WTC11 (cell line): Measurements from ENCODE around the gene FLT3LG. TPM values are rescaled to one million over a fixed set of nuclear protein-coding genes. Genes with fewer than 3 reads are reported as not detected.

Source experiments
- ATAC-seq: fragments of 200-7000 bp; cut with Tn5 transposase; 2 replicates; pipeline ENCODE4 v1.10.0; 2021; ENCODE audit warnings: mild to moderate bottlenecking, moderate library complexity
- CTCF ChIA-PET: fragments of 300-600 bp; sonication (Branson Sonifier 250); formaldehyde crosslinking; loops from one replicate; lab custom pipeline; 2021; ENCODE audit warnings: antibody characterized with exemption; lab: Charles Lee
- POLR2A ChIA-PET: fragments of 350-600 bp; sonication (Branson Sonifier 250); formaldehyde crosslinking; loops from one replicate; lab custom pipeline; 2021; ENCODE audit warnings: antibody characterized with exemption; lab: Charles Lee
- DNase-seq: peaks from one replicate; pipeline ENCODE4 v3.0.0; 2021; ENCODE audit warnings: low spot score
- H3K27ac Mint-ChIP-seq: 2 replicates; pipeline ENCODE4 v1.8.0; 2021; ENCODE audit warnings: mixed read lengths
- H3K27me3 Mint-ChIP-seq: 2 replicates; pipeline ENCODE4 v1.8.0; 2021; ENCODE audit warnings: low read depth, mild to moderate bottlenecking, moderate library complexity, mixed read lengths
- H3K36me3 Mint-ChIP-seq: 2 replicates; pipeline ENCODE4 v1.8.0; 2021; ENCODE audit warnings: mixed read lengths
- H3K4me1 Mint-ChIP-seq: 2 replicates; pipeline ENCODE4 v1.8.0; 2022; ENCODE audit warnings: mixed read lengths
- H3K4me3 Mint-ChIP-seq: 2 replicates; pipeline ENCODE4 v1.8.0; 2021; ENCODE audit warnings: mild to moderate bottlenecking, moderate library complexity, mixed read lengths
- H3K9me3 Mint-ChIP-seq: 2 replicates; pipeline ENCODE4 v1.8.0; 2021; ENCODE audit warnings: mixed read lengths
- CTCF ChIP-seq: fragments of 200-600 bp; IDR thresholded peaks from 2 replicates; pipeline ENCODE4 v1.8.0; 2022; ENCODE audit warnings: antibody characterized with exemption
- EMX1 ChIP-seq: fragments of 250-450 bp; sonication (Bioruptor Pico); IDR thresholded peaks from 2 replicates; pipeline ENCODE4 v1.8.0; 2021; ENCODE audit warnings: mild to moderate bottlenecking
- ESRRA ChIP-seq: sonication (generic); formaldehyde crosslinking; IDR thresholded peaks from 2 replicates; pipeline ENCODE4 v1.8.1; 2022; ENCODE audit warnings: mild to moderate bottlenecking, missing genetic modification reagents, borderline replicate concordance
- FOXK1 ChIP-seq: sonication (generic); formaldehyde crosslinking; IDR thresholded peaks from 2 replicates; pipeline ENCODE4 v1.8.0; 2022; ENCODE audit warnings: mild to moderate bottlenecking, moderate library complexity, missing genetic modification reagents
- IRF2 ChIP-seq: sonication (generic); formaldehyde crosslinking; IDR thresholded peaks from 2 replicates; pipeline ENCODE4 v1.8.0; 2022; ENCODE audit warnings: low read depth, missing genetic modification reagents, borderline replicate concordance
- MXD4 ChIP-seq: fragments of 250-450 bp; sonication (Bioruptor Pico); IDR thresholded peaks from 2 replicates; pipeline ENCODE4 v1.8.0; 2021; ENCODE audit warnings: mild to moderate bottlenecking, moderate library complexity, borderline replicate concordance
- NFE2L1 ChIP-seq: sonication (generic); formaldehyde crosslinking; IDR thresholded peaks from 2 replicates; pipeline ENCODE4 v1.8.1; 2023; ENCODE audit warnings: missing genetic modification reagents
- NFYB ChIP-seq: sonication (generic); formaldehyde crosslinking; conservative IDR thresholded peaks from 2 replicates; pipeline ENCODE4 v1.8.0; 2022; ENCODE audit warnings: low read depth, missing genetic modification reagents
- OVOL2 ChIP-seq: fragments of 250-450 bp; sonication (Bioruptor Pico); IDR thresholded peaks from 2 replicates; pipeline ENCODE4 v1.9.0; 2021; ENCODE audit warnings: mild to moderate bottlenecking, borderline replicate concordance
- RORB ChIP-seq: fragments of 250-450 bp; sonication (Bioruptor Pico); IDR thresholded peaks from 2 replicates; pipeline ENCODE4 v1.9.0; 2021; ENCODE audit warnings: mild to moderate bottlenecking
- SP1 ChIP-seq: sonication (generic); formaldehyde crosslinking; conservative IDR thresholded peaks from 2 replicates; pipeline ENCODE4 v1.8.1; 2022; ENCODE audit warnings: missing genetic modification reagents
- TEAD1 ChIP-seq: sonication (generic); formaldehyde crosslinking; IDR thresholded peaks from 2 replicates; pipeline ENCODE4 v1.8.0; 2022; ENCODE audit warnings: mild to moderate bottlenecking, missing genetic modification reagents
- ZNF121 ChIP-seq: sonication (generic); formaldehyde crosslinking; IDR thresholded peaks from 2 replicates; pipeline ENCODE4 v1.8.0; 2023; ENCODE audit warnings: missing genetic modification reagents
- total RNA-seq: library from RNA; stranded (reverse); gene quantifications from 3 replicates; pipeline ENCODE4 v1.2.3, GENCODE V29; 2021
- TF ChIP-seq, protein P1 (sequence below): sonication (generic); formaldehyde crosslinking; conservative IDR thresholded peaks from 2 replicates; pipeline ENCODE4 v1.8.1; 2022; ENCODE audit warnings: mild to moderate bottlenecking, missing genetic modification reagents
- TF ChIP-seq, protein P2 (sequence below): sonication (generic); formaldehyde crosslinking; IDR thresholded peaks from 2 replicates; pipeline ENCODE4 v1.8.0; 2022; ENCODE audit warnings: missing genetic modification reagents

Gene FLT3LG
- total RNA-seq, 1 experiment from 2014 or later: 2.9 TPM

DNA sequence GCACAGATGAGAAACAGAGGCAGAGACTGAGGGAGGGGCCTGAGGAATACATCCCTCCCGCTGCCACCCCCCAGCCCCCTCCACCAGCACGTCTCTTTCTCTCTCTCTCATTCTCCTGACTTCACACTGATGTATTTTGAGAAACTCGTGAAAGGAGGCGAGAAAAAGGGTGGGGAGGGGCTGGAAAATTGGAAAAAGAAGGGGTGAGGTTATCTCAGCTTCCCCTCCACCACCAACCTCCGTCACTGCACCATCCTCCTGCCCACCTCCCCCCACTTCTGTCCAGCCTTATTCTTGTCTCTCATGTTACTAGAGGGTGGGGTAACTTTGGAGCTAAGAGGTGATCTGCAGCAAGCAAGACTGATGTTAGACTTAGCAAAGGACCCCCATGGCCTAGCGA, 34.2 kb upstream of the FLT3LG start (continued):
- TF ChIP-seq ESRRA (CRISPR knock-in tag): no peak

DNA sequence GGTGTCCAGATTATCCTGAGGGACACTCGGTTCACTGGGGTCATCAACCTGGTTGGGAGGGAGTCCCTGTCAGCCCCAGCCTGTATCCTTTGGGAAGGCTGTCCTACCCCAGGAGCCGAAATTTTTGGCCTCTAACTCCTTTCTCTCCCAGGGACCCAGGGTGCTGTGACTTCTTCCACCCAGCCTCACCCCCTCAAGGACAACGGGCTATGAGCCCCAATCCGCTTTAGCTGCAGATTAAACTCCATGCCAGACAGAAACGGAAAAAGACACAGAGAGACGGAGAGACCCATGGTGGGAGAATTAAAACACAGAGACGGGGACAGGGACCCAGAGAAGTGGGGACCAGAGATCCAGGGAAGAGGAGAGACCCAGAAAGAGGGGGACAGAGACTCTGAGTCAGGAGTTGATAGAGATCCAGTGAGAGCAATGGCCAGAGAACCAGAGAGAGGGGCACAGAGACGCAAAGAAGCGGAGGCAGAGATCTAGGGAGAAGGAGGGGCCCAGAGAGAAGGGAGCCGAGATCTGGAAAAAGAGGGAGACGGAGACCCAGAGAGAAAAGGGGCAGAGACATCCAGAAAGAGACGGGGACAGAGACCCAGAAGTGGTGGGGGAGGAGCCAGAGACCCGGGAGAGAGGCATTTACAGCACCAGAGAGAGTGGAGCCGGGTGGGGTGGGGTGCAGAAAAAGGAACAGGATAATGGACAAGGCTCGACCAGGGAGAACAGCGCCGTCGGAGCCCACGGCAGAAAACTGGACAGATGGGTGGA, 33.4 kb upstream of the FLT3LG start:
- Mint-ChIP-seq H3K9me3 (no peaks in the 10 kb centered on the region), H3K4me3 (peak overlapping the region; percentile 66), H3K27me3 (peaks cover 68% of the 10 kb centered on the region), H3K36me3 (no peaks in the 10 kb centered on the region), H3K27ac (no peak overlapping the region), H3K4me1 (peaks cover 32% of the 10 kb centered on the region)
- CTCF ChIA-PET: interaction anchor here (0.6 to 2.8 kb wide), 8 partner anchors 11 to 1673 kb away, joined by 4 to 34 read pairs (median 10); partner anchors contain the start of genes ALDH16A1, GFY and PIH1D1
- DNase-seq: no peak
- ATAC-seq: no peak
- POLR2A ChIA-PET: interaction anchor here (0.6 to 0.7 kb wide), 2 partner anchors 50 to 625 kb away, joined by 4 read pairs; no protein-coding TSS in a partner anchor
- TF ChIP-seq SP1 (0 out of 2 replicates have a peak, but pooled peaks have one; percentile 7), CTCF (no peak), NFYB (CRISPR knock-in tag) (no peak), RORB (CRISPR knock-in tag) (no peak), MXD4 (CRISPR knock-in tag) (no peak)
- TF ChIP-seq, protein P1, sequence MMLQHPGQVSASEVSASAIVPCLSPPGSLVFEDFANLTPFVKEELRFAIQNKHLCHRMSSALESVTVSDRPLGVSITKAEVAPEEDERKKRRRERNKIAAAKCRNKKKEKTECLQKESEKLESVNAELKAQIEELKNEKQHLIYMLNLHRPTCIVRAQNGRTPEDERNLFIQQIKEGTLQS: no peak

GRCh38 chr19:49441210-49441959, 32.6 kb upstream of the FLT3LG start, which contains the start of gene SLC17A7:
Gene SLC17A7 (minus strand): TSS chr19:49441527. CDS start chr19:49441379, 148 bp downstream.
- DNase-seq: peak; percentile 85
- H3K27ac Mint-ChIP-seq: peak within 1 kb of the TSS; percentile 81
- TF ChIP-seq ZNF121 (CRISPR knock-in tag) (no peak), FOXK1 (CRISPR knock-in tag) (no peak), NFE2L1 (no peak), OVOL2 (CRISPR knock-in tag) (no peak), TEAD1 (CRISPR knock-in tag) (no peak), EMX1 (CRISPR knock-in tag) (no peak), IRF2 (CRISPR knock-in tag) (no peak)
- TF ChIP-seq, protein P2, sequence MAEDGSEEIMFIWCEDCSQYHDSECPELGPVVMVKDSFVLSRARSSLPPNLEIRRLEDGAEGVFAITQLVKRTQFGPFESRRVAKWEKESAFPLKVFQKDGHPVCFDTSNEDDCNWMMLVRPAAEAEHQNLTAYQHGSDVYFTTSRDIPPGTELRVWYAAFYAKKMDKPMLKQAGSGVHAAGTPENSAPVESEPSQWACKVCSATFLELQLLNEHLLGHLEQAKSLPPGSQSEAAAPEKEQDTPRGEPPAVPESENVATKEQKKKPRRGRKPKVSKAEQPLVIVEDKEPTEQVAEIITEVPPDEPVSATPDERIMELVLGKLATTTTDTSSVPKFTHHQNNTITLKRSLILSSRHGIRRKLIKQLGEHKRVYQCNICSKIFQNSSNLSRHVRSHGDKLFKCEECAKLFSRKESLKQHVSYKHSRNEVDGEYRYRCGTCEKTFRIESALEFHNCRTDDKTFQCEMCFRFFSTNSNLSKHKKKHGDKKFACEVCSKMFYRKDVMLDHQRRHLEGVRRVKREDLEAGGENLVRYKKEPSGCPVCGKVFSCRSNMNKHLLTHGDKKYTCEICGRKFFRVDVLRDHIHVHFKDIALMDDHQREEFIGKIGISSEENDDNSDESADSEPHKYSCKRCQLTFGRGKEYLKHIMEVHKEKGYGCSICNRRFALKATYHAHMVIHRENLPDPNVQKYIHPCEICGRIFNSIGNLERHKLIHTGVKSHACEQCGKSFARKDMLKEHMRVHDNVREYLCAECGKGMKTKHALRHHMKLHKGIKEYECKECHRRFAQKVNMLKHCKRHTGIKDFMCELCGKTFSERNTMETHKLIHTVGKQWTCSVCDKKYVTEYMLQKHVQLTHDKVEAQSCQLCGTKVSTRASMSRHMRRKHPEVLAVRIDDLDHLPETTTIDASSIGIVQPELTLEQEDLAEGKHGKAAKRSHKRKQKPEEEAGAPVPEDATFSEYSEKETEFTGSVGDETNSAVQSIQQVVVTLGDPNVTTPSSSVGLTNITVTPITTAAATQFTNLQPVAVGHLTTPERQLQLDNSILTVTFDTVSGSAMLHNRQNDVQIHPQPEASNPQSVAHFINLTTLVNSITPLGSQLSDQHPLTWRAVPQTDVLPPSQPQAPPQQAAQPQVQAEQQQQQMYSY (CRISPR knock-in tag): peak; percentile 78
- TF ChIP-seq, all 79 proteins: peak for 1
- ChIA-PET CTCF (interaction anchor here (0.6 to 2.8 kb wide), 13 partner anchors 11 to 114 kb away, joined by 3 to 34 read pairs (median 11); partner anchors contain the start of genes ALDH16A1, DKKL1, GFY and PIH1D1), POLR2A (interaction anchor here (0.6 to 1.3 kb wide), 4 partner anchors 38 to 625 kb away, joined by 4 read pairs; partner anchors contain the start of gene DKKL1)
- H3K27me3 Mint-ChIP-seq: peaks cover 60% of the 10 kb centered on the region
- H3K4me1 Mint-ChIP-seq: peaks cover 28% of the 10 kb centered on the region
- H3K4me3 Mint-ChIP-seq: peak within 1 kb of the TSS; percentile 66
- H3K9me3 Mint-ChIP-seq: no peaks in the 10 kb centered on the region
- ATAC-seq: peak; percentile 9
- H3K36me3 Mint-ChIP-seq: peaks cover 3% of the 10 kb centered on the region
